Liver (tissue), 9 donors: ENCODE measurements around the gene RAP1GAP2. TPM values are rescaled to one million over a fixed set of nuclear protein-coding genes. Genes with fewer than 3 reads are reported as not detected.

Experiments
- DNase-seq: peaks from one replicate; pipeline ENCODE4 v3.0.0-alpha.2; 2017; ENCODE audit warnings: low spot score
- H3K27ac ChIP-seq, 2 donors: one replicate each; pipeline ENCODE4 v1.7.0; 2013; ENCODE audit warnings: inconsistent platforms in 2 of 2, low read length in 2 of 2, control low read depth in 1 of 2, low read depth in 1 of 2, mild to moderate bottlenecking in 1 of 2
- H3K27me3 ChIP-seq, 4 donors: one replicate each; pipeline versions ENCODE4 v1.6.1 to v1.7.0; 2013; ENCODE audit warnings: low read length in 3 of 4, inconsistent platforms in 1 of 4, mild to moderate bottlenecking in 1 of 4, moderate library complexity in 1 of 4; ENCODE audit not compliant: control insufficient read depth in 4 of 4, insufficient read depth in 4 of 4
- H3K36me3 ChIP-seq, 4 donors: one replicate each; pipeline versions ENCODE4 v1.6.1 to v1.7.0; 2013; ENCODE audit warnings: low read length in 3 of 4, mild to moderate bottlenecking in 3 of 4, low read depth in 1 of 4, moderate library complexity in 1 of 4; ENCODE audit not compliant: control insufficient read depth in 4 of 4, insufficient read depth in 3 of 4
- H3K4me1 ChIP-seq, 4 donors: one replicate each; pipeline versions ENCODE4 v1.6.1 to v1.7.0; 2013; ENCODE audit warnings: low read length in 3 of 4, mild to moderate bottlenecking in 3 of 4, moderate library complexity in 1 of 4; ENCODE audit not compliant: control insufficient read depth in 4 of 4, insufficient read depth in 4 of 4
- H3K4me3 ChIP-seq, 3 donors: one replicate each; pipeline versions ENCODE4 v1.6.1 to v1.7.0; 2013; ENCODE audit warnings: low read length in 3 of 3, control low read depth in 1 of 3, low read depth in 1 of 3, mild to moderate bottlenecking in 1 of 3
- H3K9ac ChIP-seq, 2 donors: one replicate each; pipeline ENCODE4 v1.7.0; 2013; ENCODE audit warnings: low read length in 2 of 2, mild to moderate bottlenecking in 2 of 2, moderate library complexity in 2 of 2, control low read depth in 1 of 2, low read depth in 1 of 2
- H3K9me3 ChIP-seq, 4 donors: one replicate each; pipeline versions ENCODE4 v1.6.1 to v1.7.0; 2013; ENCODE audit warnings: low read length in 3 of 4; ENCODE audit not compliant: control insufficient read depth in 4 of 4
- EGR1 ChIP-seq, 2 donors: IDR thresholded peaks; 2 replicates each; pipeline ENCODE4 v1.6.1; 2016 to 2018; ENCODE audit warnings: antibody characterized with exemption in 2 of 2, low read depth in 2 of 2
- FOXA1 ChIP-seq: IDR thresholded peaks from 2 replicates; pipeline ENCODE4 v1.6.1; 2016; ENCODE audit warnings: antibody characterized with exemption
- GABPA ChIP-seq, 2 donors: IDR thresholded peaks in 1 of 2; conservative IDR thresholded peaks in 1 of 2; 2 replicates each; pipeline ENCODE4 v1.6.1; 2016; ENCODE audit warnings: antibody characterized with exemption in 2 of 2, mild to moderate bottlenecking in 1 of 2, moderate library complexity in 1 of 2
- HNF4G ChIP-seq: IDR thresholded peaks from 2 replicates; pipeline ENCODE4 v1.6.1; 2016; ENCODE audit warnings: antibody characterized with exemption
- JUND ChIP-seq, 2 donors: IDR thresholded peaks; 2 replicates each; pipeline ENCODE4 v1.6.1; 2016; ENCODE audit warnings: antibody characterized with exemption in 2 of 2
- NR2F2 ChIP-seq: IDR thresholded peaks from 2 replicates; pipeline ENCODE4 v1.6.1; 2016; ENCODE audit warnings: antibody characterized with exemption
- RXRA ChIP-seq, 2 donors: IDR thresholded peaks; 2 replicates each; pipeline ENCODE4 v1.6.1; 2017 to 2018; ENCODE audit warnings: antibody characterized with exemption in 2 of 2, mild to moderate bottlenecking in 1 of 2
- YY1 ChIP-seq: IDR thresholded peaks from 2 replicates; pipeline ENCODE4 v1.6.1; 2016; ENCODE audit warnings: antibody characterized with exemption, mild to moderate bottlenecking
- WGBS: extraction: QIAGEN DNeasy Blood & Tissue Kit; methylation state at CpG from one replicate; pipeline ENCODE4 v1.1.7; 2013; 5-methylcytosine and 5-hydroxymethylcytosine counted together
- polyA plus RNA-seq, 2 donors: library from polyadenylated mRNA; stranded (reverse) in 1 of 2; unstranded in 1 of 2; fragments of 200-250 nt in 1 of 2; fragments of >200 nt in 1 of 2; fragmentation: Nextera tagmentation in 1 of 2; extraction: Ambion mirVana in 1 of 2; gene quantifications; one replicate each; pipeline versions ENCODE4 v1.2.1 to v1.2.3, GENCODE V29; 2013 to 2015
- total RNA-seq, 2 donors: library from RNA; depleted of rRNA; stranded (reverse); fragments of >200 nt; gene quantifications; one replicate each; pipeline ENCODE4 v1.2.3, GENCODE V29; 2014
- TF ChIP-seq, protein P1 (sequence below): IDR thresholded peaks from 2 replicates; pipeline ENCODE4 v1.6.1; 2016; ENCODE audit warnings: antibody characterized with exemption
- TF ChIP-seq, protein P2 (sequence below): IDR thresholded peaks from 2 replicates; pipeline ENCODE4 v1.6.1; 2016; ENCODE audit warnings: antibody characterized with exemption
- TF ChIP-seq, protein P3 (sequence below): IDR thresholded peaks from 2 replicates; pipeline ENCODE4 v1.6.1; 2016; ENCODE audit warnings: antibody characterized with exemption
- TF ChIP-seq, protein P4 (sequence below): fragments of 150-350 bp; IDR thresholded peaks from 2 replicates; pipeline ENCODE4 v1.5.1; 2017; ENCODE audit warnings: improper control_type of control experiment, low read depth, low read length; ENCODE audit not compliant: missing input control
- donor health status: healthy.
- donor health status: healthy.
- donor health status: healthy.
- donor health status: healthy.
- donor health status: healthy.

The RAP1GAP2 gene
- total and polyA plus RNA-seq, 4 donors = 0.56 to 1.7 (median 1.1) TPM

DNA sequence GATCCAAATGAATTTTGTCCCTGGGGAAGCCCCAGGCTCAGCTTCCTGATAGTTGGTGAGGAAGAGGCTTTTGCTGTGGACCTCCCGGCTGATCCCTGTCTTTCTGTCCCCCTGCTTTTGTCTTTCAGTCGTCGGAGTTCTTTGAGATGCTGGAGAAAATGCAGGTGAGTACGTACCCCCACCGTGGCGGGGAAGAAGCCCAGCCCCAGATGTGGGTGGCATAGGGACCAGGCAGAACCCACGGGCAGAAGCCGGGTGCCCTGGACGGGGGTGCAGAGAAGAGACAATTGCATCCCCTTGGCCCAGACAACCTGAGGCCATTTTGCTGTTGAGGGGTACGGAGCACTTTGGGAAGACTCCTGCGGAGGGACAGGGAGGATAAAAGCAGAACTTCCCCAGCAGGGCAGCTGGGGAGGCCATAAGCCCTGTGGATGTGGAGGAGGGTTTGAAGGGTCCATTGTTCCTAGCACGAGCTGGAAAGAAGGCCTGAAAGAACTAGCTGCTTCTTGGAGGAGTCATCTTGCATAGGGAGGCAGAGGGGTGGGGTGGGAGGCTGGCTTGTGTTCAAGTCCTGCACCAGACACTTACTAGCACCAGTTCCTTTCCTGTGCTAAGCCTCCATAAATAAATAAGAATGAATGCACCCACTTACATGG, 161.5 kb downstream of the RAP1GAP2 start (continued):
- no peak for TF ChIP-seq YY1
- TF ChIP-seq JUND (IDR thresholded peaks at IDR 0.05) = no peak
- no peak for TF ChIP-seq EGR1 (IDR thresholded peaks at IDR 0.05; ENCODE audit: low read depth in 2 of 2)
- TF ChIP-seq, protein P1, sequence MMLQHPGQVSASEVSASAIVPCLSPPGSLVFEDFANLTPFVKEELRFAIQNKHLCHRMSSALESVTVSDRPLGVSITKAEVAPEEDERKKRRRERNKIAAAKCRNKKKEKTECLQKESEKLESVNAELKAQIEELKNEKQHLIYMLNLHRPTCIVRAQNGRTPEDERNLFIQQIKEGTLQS = no peak

DNA sequence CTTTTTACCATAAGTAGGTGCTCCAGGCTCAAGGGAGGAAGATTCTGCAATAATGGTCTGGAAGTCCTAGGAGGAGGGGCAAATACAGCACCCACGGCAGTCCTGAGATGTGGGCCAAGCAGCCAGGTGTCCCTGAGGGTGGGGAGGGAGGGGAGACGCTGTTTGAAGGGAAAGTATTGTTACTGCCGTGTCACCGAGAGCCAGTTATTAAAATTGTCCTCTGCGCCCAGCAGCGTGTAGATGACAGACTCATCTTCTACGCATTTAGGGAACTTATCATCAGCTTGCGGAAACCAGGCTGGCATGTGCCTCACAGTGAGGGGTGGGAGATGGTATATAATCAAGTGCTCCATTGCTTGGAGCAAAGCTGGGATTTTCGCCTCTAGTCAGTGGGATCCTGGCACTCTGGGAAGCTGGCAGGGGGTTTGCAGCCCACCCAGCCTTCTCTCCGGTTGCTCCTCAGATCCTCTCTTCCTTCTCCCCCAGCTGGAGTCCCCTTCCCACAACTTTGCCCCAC, 162.5 kb downstream of the RAP1GAP2 start:
- 91% methylated on average over 10 of the region's 10 CpGs for WGBS
- Histone ChIP-seq H3K4me3 (no peak overlapping the region), H3K27me3 (no peaks in the 10 kb centered on the region), H3K27ac (no peak overlapping the region), H3K36me3 (no peaks in the 10 kb centered on the region), H3K4me1 (no peaks in the 10 kb centered on the region), H3K9ac (no peak overlapping the region), H3K9me3 (no peaks in the 10 kb centered on the region)
- no peak for TF ChIP-seq HNF4G
- no peak for TF ChIP-seq NR2F2
- no peak for TF ChIP-seq FOXA1
- TF ChIP-seq, protein P1 = no peak
- TF ChIP-seq, protein P2, sequence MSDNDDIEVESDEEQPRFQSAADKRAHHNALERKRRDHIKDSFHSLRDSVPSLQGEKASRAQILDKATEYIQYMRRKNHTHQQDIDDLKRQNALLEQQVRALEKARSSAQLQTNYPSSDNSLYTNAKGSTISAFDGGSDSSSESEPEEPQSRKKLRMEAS = no peak
- TF ChIP-seq YY1 = no peak
- no peak for TF ChIP-seq RXRA (IDR thresholded peaks at IDR 0.05)
- DNase-seq = no peak

DNA sequence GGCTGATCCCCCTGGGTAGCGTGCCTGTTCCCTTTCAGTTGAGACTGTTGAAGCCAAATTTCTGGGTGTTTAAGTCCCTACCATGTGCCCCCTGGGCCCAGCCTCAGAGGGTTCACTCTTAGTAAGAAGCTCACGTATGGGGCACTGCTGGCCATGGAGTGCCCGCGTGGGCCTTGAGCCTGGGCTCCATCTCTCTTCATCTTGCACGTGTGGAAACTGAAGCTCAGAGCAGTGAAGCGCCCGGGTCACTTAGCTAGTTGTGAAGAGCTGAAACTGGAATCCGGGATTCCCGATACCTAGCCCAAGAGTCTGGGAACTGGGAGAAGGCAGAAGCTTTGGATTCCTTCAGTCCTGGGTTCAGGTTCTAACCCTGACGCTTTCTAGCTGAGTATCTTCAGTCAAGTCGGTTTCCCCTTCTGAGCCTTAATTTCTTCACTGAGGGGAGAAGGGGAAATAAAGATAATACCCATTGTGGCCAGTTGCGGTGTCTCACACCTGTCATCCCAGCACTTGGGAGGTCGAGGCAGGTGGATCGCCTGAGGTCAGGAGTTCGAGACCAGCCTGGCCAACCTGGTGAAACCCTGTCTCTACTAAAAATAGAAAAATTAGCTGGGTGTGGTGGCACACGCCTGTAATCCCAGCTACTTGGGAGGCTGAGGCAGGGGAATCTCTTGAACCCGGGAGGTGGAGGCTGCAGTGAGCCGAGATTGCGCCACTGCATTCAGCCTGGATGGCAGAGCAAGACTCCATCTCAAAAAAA, 163.3 kb downstream of the RAP1GAP2 start:
- Histone ChIP-seq H3K36me3 (no peaks in the 10 kb centered on the region), H3K4me3 (no peak overlapping the region), H3K4me1 (no peaks in the 10 kb centered on the region), H3K9ac (no peak overlapping the region), H3K27ac (no peak overlapping the region), H3K27me3 (no peaks in the 10 kb centered on the region), H3K9me3 (no peaks in the 10 kb centered on the region)
- DNase-seq = no peak
- TF ChIP-seq GABPA (IDR thresholded peaks at IDR 0.05 in 1 of 2, conservative IDR thresholded peaks at IDR 0.05 in 1 of 2) = no peak
- TF ChIP-seq RXRA (IDR thresholded peaks at IDR 0.05) = no peak
- TF ChIP-seq, protein P3, sequence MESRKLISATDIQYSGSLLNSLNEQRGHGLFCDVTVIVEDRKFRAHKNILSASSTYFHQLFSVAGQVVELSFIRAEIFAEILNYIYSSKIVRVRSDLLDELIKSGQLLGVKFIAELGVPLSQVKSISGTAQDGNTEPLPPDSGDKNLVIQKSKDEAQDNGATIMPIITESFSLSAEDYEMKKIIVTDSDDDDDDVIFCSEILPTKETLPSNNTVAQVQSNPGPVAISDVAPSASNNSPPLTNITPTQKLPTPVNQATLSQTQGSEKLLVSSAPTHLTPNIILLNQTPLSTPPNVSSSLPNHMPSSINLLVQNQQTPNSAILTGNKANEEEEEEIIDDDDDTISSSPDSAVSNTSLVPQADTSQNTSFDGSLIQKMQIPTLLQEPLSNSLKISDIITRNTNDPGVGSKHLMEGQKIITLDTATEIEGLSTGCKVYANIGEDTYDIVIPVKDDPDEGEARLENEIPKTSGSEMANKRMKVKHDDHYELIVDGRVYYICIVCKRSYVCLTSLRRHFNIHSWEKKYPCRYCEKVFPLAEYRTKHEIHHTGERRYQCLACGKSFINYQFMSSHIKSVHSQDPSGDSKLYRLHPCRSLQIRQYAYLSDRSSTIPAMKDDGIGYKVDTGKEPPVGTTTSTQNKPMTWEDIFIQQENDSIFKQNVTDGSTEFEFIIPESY = no peak
- TF ChIP-seq, protein P4, sequence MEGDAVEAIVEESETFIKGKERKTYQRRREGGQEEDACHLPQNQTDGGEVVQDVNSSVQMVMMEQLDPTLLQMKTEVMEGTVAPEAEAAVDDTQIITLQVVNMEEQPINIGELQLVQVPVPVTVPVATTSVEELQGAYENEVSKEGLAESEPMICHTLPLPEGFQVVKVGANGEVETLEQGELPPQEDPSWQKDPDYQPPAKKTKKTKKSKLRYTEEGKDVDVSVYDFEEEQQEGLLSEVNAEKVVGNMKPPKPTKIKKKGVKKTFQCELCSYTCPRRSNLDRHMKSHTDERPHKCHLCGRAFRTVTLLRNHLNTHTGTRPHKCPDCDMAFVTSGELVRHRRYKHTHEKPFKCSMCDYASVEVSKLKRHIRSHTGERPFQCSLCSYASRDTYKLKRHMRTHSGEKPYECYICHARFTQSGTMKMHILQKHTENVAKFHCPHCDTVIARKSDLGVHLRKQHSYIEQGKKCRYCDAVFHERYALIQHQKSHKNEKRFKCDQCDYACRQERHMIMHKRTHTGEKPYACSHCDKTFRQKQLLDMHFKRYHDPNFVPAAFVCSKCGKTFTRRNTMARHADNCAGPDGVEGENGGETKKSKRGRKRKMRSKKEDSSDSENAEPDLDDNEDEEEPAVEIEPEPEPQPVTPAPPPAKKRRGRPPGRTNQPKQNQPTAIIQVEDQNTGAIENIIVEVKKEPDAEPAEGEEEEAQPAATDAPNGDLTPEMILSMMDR = no peak
- no peak for TF ChIP-seq HNF4G
- WGBS = 95% methylated on average over 19 of the region's 19 CpGs
